Bronchus fibroblast of lung (primary cell): ENCODE measurements around the gene SPEM2. TPM values are rescaled to one million over a fixed set of nuclear protein-coding genes. Genes with fewer than 3 reads are reported as not detected.

ENCODE experiments used
- total RNA-seq: library from RNA; depleted of rRNA; stranded (reverse); fragments of >200 nt; gene quantifications from 2 replicates; pipeline ENCODE4 v1.2.3, GENCODE V29; 2015

The SPEM2 gene
- not detected in 2 replicates for total RNA-seq

GRCh38 chr17:7425316-7425715 lies at the start of gene SPEM2:
TSS of gene SPEM2 (plus strand) at chr17:7425616. CDS start at chr17:7425689, 73 bp downstream.

GRCh38 chr17:7380855-7381683 lies 44.3 kb upstream of the SPEM2 start, which contains the start of gene TNK1:
TSS of gene TNK1 (plus strand) at chr17:7381089. CDS start at chr17:7382927, 1,838 bp downstream.

GRCh38 chr17:7394452-7395191 lies 30.8 kb upstream of the SPEM2 start, which contains the start of gene PLSCR3:
TSS of gene PLSCR3 (minus strand) at chr17:7394525. CDS start at chr17:7394110, 415 bp downstream.

GRCh38 chr17:7403977-7404736 lies 21.3 kb upstream of the SPEM2 start, which contains the start of gene TMEM256:
TSS of gene TMEM256 (minus strand) at chr17:7404097. CDS start at chr17:7404084, 13 bp downstream.

GRCh38 chr17:7407485-7408251 lies 17.7 kb upstream of the SPEM2 start, which contains the start of gene NLGN2:
TSS of gene NLGN2 (plus strand) at chr17:7407845. CDS start at chr17:7408256, 411 bp downstream.

GRCh38 chr17:7419819-7420610 lies 5.4 kb upstream of the SPEM2 start, which contains the start of gene SPEM1:
TSS of gene SPEM1 (plus strand) at chr17:7420324. CDS start at chr17:7420385, 61 bp downstream.

GRCh38 chr17:7428557-7428956 lies 3.1 kb downstream of the SPEM2 start, which contains the start of gene SPEM3:
TSS of gene SPEM3 (plus strand) at chr17:7428857. CDS start at chr17:7428903, 46 bp downstream.

GRCh38 chr17:7439462-7440112 lies 14.2 kb downstream of the SPEM2 start, which contains the start of gene FGF11:
TSS of gene FGF11 (plus strand) at chr17:7439512. CDS start at chr17:7439621, 109 bp downstream.

GRCh38 chr17:7444682-7445618 lies 19.5 kb downstream of the SPEM2 start, which contains the start of gene CHRNB1:
TSS of gene CHRNB1 (plus strand) at chr17:7445061. CDS start at chr17:7445128, 67 bp downstream.

Other genes with a start within 250 kb of the SPEM2 start
- 0.34 and 1.2 TPM in 2 replicates for gene ASGR1, start 246.2 kb upstream of the SPEM2 start, total RNA-seq
- 7.9 and 8.9 TPM in 2 replicates for gene DLG4, start 205.8 kb upstream of the SPEM2 start, total RNA-seq
- gene ACADVL, start 205.7 kb upstream of the SPEM2 start, total RNA-seq = 179 and 194 TPM in 2 replicates
- 57.5 and 65.3 TPM in 2 replicates for gene DVL2, start 191.1 kb upstream of the SPEM2 start, total RNA-seq
- gene PHF23, start 186.2 kb upstream of the SPEM2 start, total RNA-seq = 41.5 and 42.4 TPM in 2 replicates
- 213 and 286 TPM in 2 replicates for gene GABARAP, start 183.2 kb upstream of the SPEM2 start, total RNA-seq
- gene CTDNEP1, start 173.9 kb upstream of the SPEM2 start, total RNA-seq = 58.0 and 67.5 TPM in 2 replicates
- gene ELP5, start 173.4 kb upstream of the SPEM2 start, total RNA-seq = 37.8 and 40.9 TPM in 2 replicates
- gene CLDN7, start 163.1 kb upstream of the SPEM2 start, total RNA-seq = 11.3 and 13.1 TPM in 2 replicates
- gene SLC2A4, start 143.9 kb upstream of the SPEM2 start, total RNA-seq = 0.15 and 1.0 TPM in 2 replicates
- gene YBX2, start 131.0 kb upstream of the SPEM2 start, total RNA-seq = 0.34 TPM in 1 of 2 replicates, not detected in the other
- 783 and 934 TPM in 2 replicates for gene EIF5A, start 118.0 kb upstream of the SPEM2 start, total RNA-seq
- 70.6 and 96.3 TPM in 2 replicates for gene GPS2, start 110.3 kb upstream of the SPEM2 start, total RNA-seq
- gene NEURL4, start 96.3 kb upstream of the SPEM2 start, total RNA-seq = 9.9 and 12.2 TPM in 2 replicates
- gene ACAP1, start 89.1 kb upstream of the SPEM2 start, total RNA-seq = 0.50 and 1.2 TPM in 2 replicates
- 7.6 and 7.9 TPM in 2 replicates for gene KCTD11, start 73.5 kb upstream of the SPEM2 start, total RNA-seq
- gene TMEM95, start 70.5 kb upstream of the SPEM2 start, total RNA-seq = 0.15 TPM in 1 of 2 replicates, not detected in the other
- under 0.01 TPM in 1 of 2 replicates, not detected in the other for gene TNK1, start 44.5 kb upstream of the SPEM2 start, total RNA-seq
- 43.9 and 45.8 TPM in 2 replicates for gene PLSCR3, start 31.1 kb upstream of the SPEM2 start, total RNA-seq
- 213 and 214 TPM in 2 replicates for gene TMEM256, start 21.5 kb upstream of the SPEM2 start, total RNA-seq
- 9.1 and 10.3 TPM in 2 replicates for gene NLGN2, start 17.8 kb upstream of the SPEM2 start, total RNA-seq
- gene SPEM1, start 5.3 kb upstream of the SPEM2 start, total RNA-seq = not detected in 2 replicates
- gene SPEM3, start 3.2 kb downstream of the SPEM2 start, total RNA-seq = not detected in 2 replicates
- gene TMEM102, start 9.8 kb downstream of the SPEM2 start, total RNA-seq = 2.2 and 3.5 TPM in 2 replicates
- gene FGF11, start 13.9 kb downstream of the SPEM2 start, total RNA-seq = 0.30 TPM in 1 of 2 replicates, not detected in the other
- 2.0 and 3.6 TPM in 2 replicates for gene CHRNB1, start 19.4 kb downstream of the SPEM2 start, total RNA-seq
- 15.3 and 16.6 TPM in 2 replicates for gene ZBTB4, start 54.0 kb downstream of the SPEM2 start, total RNA-seq
- not detected in 2 replicates for gene SLC35G6, start 55.8 kb downstream of the SPEM2 start, total RNA-seq
- 21.5 and 22.1 TPM in 2 replicates for gene POLR2A, start 58.8 kb downstream of the SPEM2 start, total RNA-seq
- 21.4 and 23.6 TPM in 2 replicates for gene TNFSF12, start 123.4 kb downstream of the SPEM2 start, total RNA-seq
- 1.2 TPM in 2 replicates for gene TNFSF13, start 133.1 kb downstream of the SPEM2 start, total RNA-seq
- 70.2 and 87.8 TPM in 2 replicates for gene SENP3, start 136.3 kb downstream of the SPEM2 start, total RNA-seq
- gene CD68, start 154.0 kb downstream of the SPEM2 start, total RNA-seq = 27.7 and 27.8 TPM in 2 replicates
- gene MPDU1, start 158.2 kb downstream of the SPEM2 start, total RNA-seq = 243 and 251 TPM in 2 replicates
- gene SOX15, start 164.5 kb downstream of the SPEM2 start, total RNA-seq = 2.4 and 2.7 TPM in 2 replicates
- gene FXR2, start 189.3 kb downstream of the SPEM2 start, total RNA-seq = 30.6 and 36.0 TPM in 2 replicates
- 34.1 and 35.5 TPM in 2 replicates for gene SAT2, start 202.2 kb downstream of the SPEM2 start, total RNA-seq
- gene SHBG, start 204.5 kb downstream of the SPEM2 start, total RNA-seq = 0.15 and 0.84 TPM in 2 replicates
- gene ATP1B2, start 225.3 kb downstream of the SPEM2 start, total RNA-seq = not detected in 2 replicates